ENCODE measurements around the gene ECE1. TPM values are rescaled to one million over a fixed set of nuclear protein-coding genes. Genes with fewer than 3 reads are reported as not detected.

Gene ECE1
- total and polyA plus RNA-seq, 2 of the 4 experiments (the other 2 are of a cell fraction) = 61.8 to 124 TPM

GRCh38 chr1:21318057-21318713 lies 27.9 kb upstream of the ECE1 start (continued):
- no peak for TF ChIP-seq MAFK (IDR thresholded peaks at IDR 0.05; ENCODE audit: low read depth, low read length)

GRCh38 chr1:21317690-21318043 lies 27.4 kb upstream of the ECE1 start:
- peak overlapping the region; percentile 90; the same call in 2 of the 3 replicates for H2BK15ac ChIP-seq (ENCODE audit: low read depth, low read length)
- DNase-seq (no peak), ATAC-seq (ENCODE audit: low read depth) (no peak)
- H3K9ac ChIP-seq (ENCODE audit: low read depth, low read length) = no peak overlapping the region; the same call in 1 of the 2 replicates
- peak overlapping the region; percentile 93 for H4K91ac ChIP-seq (ENCODE audit: insufficient read depth, low read depth, low read length)
- H3K56ac ChIP-seq (ENCODE audit: extremely low read depth, insufficient read depth, low read length) = no peak overlapping the region
- peaks cover 50 to 97% of the 10 kb centered on the region in 2 experiments for H3K79me1 ChIP-seq (ENCODE audit: low read depth in 1 of 2, low read length in 2 of 2)
- peaks cover 70% of the 10 kb centered on the region for H3K4me1 ChIP-seq (ENCODE audit: control insufficient read depth, insufficient read depth, low read length)
- no TSS peak for BruUV-seq (replicated peaks)
- dilution Hi-C loops (cut with HindIII; ENCODE audit: low sequenced_read_pairs, unreplicated experiment) = no loop called here
- peak overlapping the region; percentile 98 for H2AK5ac ChIP-seq (ENCODE audit: low read depth, low read length)
- H3K27ac ChIP-seq (ENCODE audit: insufficient read depth, low read length) = peak overlapping the region; percentile 86
- peaks cover 2% of the 10 kb centered on the region; the same call in 1 of the 2 replicates for H3K36me3 ChIP-seq (ENCODE audit: control insufficient read depth, insufficient read depth, low read length)
- H3K23ac ChIP-seq (ENCODE audit: low read depth, low read length) = peak overlapping the region; percentile 31; the same call in 1 of the 2 replicates
- H4K5ac ChIP-seq (ENCODE audit: low read depth, low read length) = peak overlapping the region; percentile 82
- peak overlapping the region; percentile 90 for H2BK120ac ChIP-seq (ENCODE audit: low read depth, low read length)
- peak overlapping the region; percentile 7; the same call in 1 of the 2 replicates for H3K4me2 ChIP-seq (ENCODE audit: low read depth, low read length)
- H3K9me3 ChIP-seq (ENCODE audit: control insufficient read depth, insufficient read depth, low read length) = no peaks in the 10 kb centered on the region
- no peak overlapping the region for H3K4me3 ChIP-seq (ENCODE audit: insufficient read depth, low read depth, low read length)
- H2BK5ac ChIP-seq (ENCODE audit: low read depth, low read length, poor library complexity, severe bottlenecking) = peak overlapping the region; percentile 89
- peaks cover 13% of the 10 kb centered on the region for H4K20me1 ChIP-seq (ENCODE audit: insufficient read depth, low read length)
- H3K18ac ChIP-seq (ENCODE audit: low read depth, low read length) = peak overlapping the region; percentile 67
- H3K4ac ChIP-seq (ENCODE audit: low read depth, low read length) = peak overlapping the region; percentile 91
- H2BK20ac ChIP-seq (ENCODE audit: low read depth, low read length) = peak overlapping the region; percentile 65
- in situ Hi-C loops (cut with MboI; ENCODE audit: low sequenced_read_pairs) = no loop called here
- peak overlapping the region; percentile 65 for H3K14ac ChIP-seq (replicated peaks; ENCODE audit: low read depth, low read length)
- CTCF ChIA-PET = interaction anchor here (1.7 kb wide), 1 partner anchor 17 kb away, joined by 6 read pairs; no protein-coding TSS in a partner anchor
- POLR2A ChIA-PET (ENCODE audit: unreplicated experiment) = no interaction called here
- H4K8ac ChIP-seq (ENCODE audit: low read depth in 2 of 2, low read length in 2 of 2) = peak overlapping the region; percentile 24 to 73
- H2AFZ ChIP-seq (replicated peaks; ENCODE audit: low read length, poor library complexity) = peak overlapping the region; percentile 75
- peaks cover 55% of the 10 kb centered on the region for H3K9me1 ChIP-seq (ENCODE audit: insufficient read depth, low read length)
- WGBS, 2 experiments (ENCODE audit: extremely low coverage in 2 of 2, insufficient read length in 1 of 2) = 73% methylated on average over 5 of the region's 9 CpGs; no CpG with 5 or more reads in 1 of the 2 experiments
- TF ChIP-seq USF2 (IDR thresholded peaks at IDR 0.05; ENCODE audit: low read depth, low read length) (peak; percentile 3; the same call in 1 of the 2 replicates), RAD21 (IDR thresholded peaks at IDR 0.05; ENCODE audit: low read length) (no peak)
- peak overlapping the region; percentile 85 for H2AK9ac ChIP-seq (replicated peaks; ENCODE audit: low read depth, low read length, poor library complexity)
- intact Hi-C loops (cut with micrococcal nuclease) = no loop called here
- no peaks in the 10 kb centered on the region for H3K27me3 ChIP-seq (ENCODE audit: control insufficient read depth, insufficient read depth, low read length)

Measured in IMR-90 (cell line).